ENCODE measurements around the gene NFIB. TPM values are rescaled to one million over a fixed set of nuclear protein-coding genes. Genes with fewer than 3 reads are reported as not detected.

Gene NFIB
- total and polyA plus RNA-seq, 10 of the 15 experiments (the other 5 are each of a cell fraction or from before 2014, with no cell fraction given): under 0.01 to 0.19 (median 0.05) TPM; not detected in 3

DNA sequence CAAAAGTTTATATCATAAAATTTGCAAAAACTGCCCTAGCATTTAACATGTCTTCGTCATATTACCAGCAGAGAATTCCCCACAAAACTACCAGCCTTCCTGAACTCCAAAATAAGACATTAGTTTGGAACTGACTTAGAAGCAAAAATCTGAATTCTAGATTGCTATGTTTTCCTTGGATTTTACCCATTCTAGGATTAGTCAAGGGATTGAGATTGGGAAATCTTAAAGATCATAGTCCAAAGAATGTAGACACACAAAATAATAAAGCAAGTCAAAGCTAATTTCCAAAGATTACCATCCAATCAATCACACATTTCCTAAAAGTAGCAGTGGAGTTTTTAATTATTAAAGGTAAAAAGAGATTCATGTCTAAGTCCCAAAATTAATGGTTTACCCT lies 138.2 kb downstream of the NFIB start:
- Histone ChIP-seq H3K9me3 (replicated peaks; ENCODE audit: control insufficient read depth, insufficient read depth, low read length) (no peaks in the 10 kb centered on the region), H3K27me3 (replicated peaks in 1 of 2; ENCODE audit: control insufficient read depth in 2 of 2, insufficient read depth in 2 of 2, low read length in 1 of 2) (no peaks in the 10 kb centered on the region; a peak in 2 of 4 replicates), H3K4me3 (no peak overlapping the region), H3K9ac (ENCODE audit: control insufficient read depth, insufficient read depth, low read length) (no peak overlapping the region), H3K4me1 (ENCODE audit: control insufficient read depth, insufficient read depth, low read length) (no peaks in the 10 kb centered on the region), H4K20me1 (ENCODE audit: control insufficient read depth, insufficient read depth) (no peaks in the 10 kb centered on the region), H3K36me3 (ENCODE audit: control insufficient read depth in 2 of 2, insufficient read depth in 2 of 2, low read length in 1 of 2) (no peaks in the 10 kb centered on the region), H2AFZ (ENCODE audit: control insufficient read depth, low read depth, low read length) (no peak overlapping the region), H3K27ac (ENCODE audit: control insufficient read depth, insufficient read depth) (no peak overlapping the region), H3K79me2 (ENCODE audit: control insufficient read depth, insufficient read depth, low read length) (no peaks in the 10 kb centered on the region), H3K4me2 (ENCODE audit: control insufficient read depth, insufficient read depth) (no peak overlapping the region)
- intact Hi-C loops (cut with micrococcal nuclease; ENCODE audit: unreplicated experiment) (no loop called here), in situ Hi-C loops (cut with MboI) (no loop called here)
- no TSS peak for BruUV-seq (replicated peaks)
- DNase-seq (ENCODE audit: low read depth, low spot score) (no peak), FAIRE-seq (no peak), ATAC-seq (no peak)
- CTCF ChIA-PET: no interaction called here
- 0% methylated on average over 1 of the region's 1 CpG for WGBS (ENCODE audit: insufficient coverage, insufficient replicate concordance, low lambda C conversion rate, missing lambda C conversion rate)
- RAD21 ChIA-PET (ENCODE audit: unreplicated experiment): no interaction called here
- SMC1A ChIA-PET (ENCODE audit: uncharacterized antibody, unreplicated experiment): interaction anchor here (1.3 kb wide), 1 partner anchor 37 kb away, joined by 3 read pairs; no protein-coding TSS in a partner anchor
- TF ChIP-seq MEF2B (IDR thresholded peaks at IDR 0.05; ENCODE audit: partially characterized antibody, poor library complexity, severe bottlenecking) (no peak), CEBPB (IDR thresholded peaks at IDR 0.05; ENCODE audit: borderline replicate concordance in 1 of 2, low read depth in 2 of 2, low read length in 2 of 2) (no peak), GABPA (IDR thresholded peaks at IDR 0.05; ENCODE audit: low read depth) (no peak), TARDBP (IDR thresholded peaks at IDR 0.05; ENCODE audit: borderline replicate concordance) (no peak), RELA (IDR thresholded peaks at IDR 0.05; ENCODE audit: borderline replicate concordance, partially characterized antibody) (no peak), MTA2 (IDR thresholded peaks at IDR 0.05; ENCODE audit: low read depth) (no peak), CHD2 (IDR thresholded peaks at IDR 0.05; ENCODE audit: borderline replicate concordance, low read depth, low read length) (no peak), NFIC (IDR thresholded peaks at IDR 0.05; ENCODE audit: low read depth, low read length) (no peak), SRF (IDR thresholded peaks at IDR 0.05; ENCODE audit: low read depth in 2 of 2, low read length in 2 of 2) (no peak), ASH2L (IDR thresholded peaks at IDR 0.05; ENCODE audit: borderline replicate concordance, low read depth) (no peak), RB1 (IDR thresholded peaks at IDR 0.05; ENCODE audit: borderline replicate concordance) (no peak), MYC (IDR thresholded peaks at IDR 0.05; ENCODE audit: insufficient read depth, insufficient read length, insufficient replicate concordance, low read length, severe bottlenecking) (no peak)
- TF ChIP-seq, protein P1, sequence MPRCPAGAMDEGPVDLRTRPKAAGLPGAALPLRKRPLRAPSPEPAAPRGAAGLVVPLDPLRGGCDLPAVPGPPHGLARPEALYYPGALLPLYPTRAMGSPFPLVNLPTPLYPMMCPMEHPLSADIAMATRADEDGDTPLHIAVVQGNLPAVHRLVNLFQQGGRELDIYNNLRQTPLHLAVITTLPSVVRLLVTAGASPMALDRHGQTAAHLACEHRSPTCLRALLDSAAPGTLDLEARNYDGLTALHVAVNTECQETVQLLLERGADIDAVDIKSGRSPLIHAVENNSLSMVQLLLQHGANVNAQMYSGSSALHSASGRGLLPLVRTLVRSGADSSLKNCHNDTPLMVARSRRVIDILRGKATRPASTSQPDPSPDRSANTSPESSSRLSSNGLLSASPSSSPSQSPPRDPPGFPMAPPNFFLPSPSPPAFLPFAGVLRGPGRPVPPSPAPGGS (IDR thresholded peaks at IDR 0.05; ENCODE audit: borderline replicate concordance, insufficient read depth, low read depth, low read length, poor library complexity, severe bottlenecking): no peak
- POLR2A ChIA-PET: no interaction called here

All from GM12878 (cell line).